ES-I3 (cell line): ENCODE results near the gene ZFP90.

Source experiments
- H3K36me3 ChIP-seq: 2 replicates; pipeline ENCODE4 v1.6.1; 2013; ENCODE audit warnings: mild to moderate bottlenecking, low read length, control low read depth, moderate library complexity; ENCODE audit not compliant: insufficient read depth
- H3K4me1 ChIP-seq: 2 replicates; pipeline ENCODE4 v1.6.1; 2013; ENCODE audit warnings: mild to moderate bottlenecking, control low read depth, low read length; ENCODE audit not compliant: insufficient read depth
- H3K9ac ChIP-seq: 2 replicates; pipeline ENCODE4 v1.6.1; 2013; ENCODE audit warnings: low read depth, mild to moderate bottlenecking, low read length, moderate library complexity
- H3K9me3 ChIP-seq: 2 replicates; pipeline ENCODE4 v1.6.1; 2013; ENCODE audit warnings: mild to moderate bottlenecking, low read length, moderate library complexity; ENCODE audit not compliant: control insufficient read depth, insufficient read depth

The ZFP90 gene

GRCh38 chr16:68590201-68590994 lies 51.3 kb downstream of the ZFP90 start:
- H3K4me1 ChIP-seq: peaks cover 2% of the 10 kb centered on the region; the same call in 1 of the 2 replicates
- H3K36me3 ChIP-seq: no peaks in the 10 kb centered on the region
- no peak overlapping the region for H3K9ac ChIP-seq
- no peaks in the 10 kb centered on the region for H3K9me3 ChIP-seq

DNA sequence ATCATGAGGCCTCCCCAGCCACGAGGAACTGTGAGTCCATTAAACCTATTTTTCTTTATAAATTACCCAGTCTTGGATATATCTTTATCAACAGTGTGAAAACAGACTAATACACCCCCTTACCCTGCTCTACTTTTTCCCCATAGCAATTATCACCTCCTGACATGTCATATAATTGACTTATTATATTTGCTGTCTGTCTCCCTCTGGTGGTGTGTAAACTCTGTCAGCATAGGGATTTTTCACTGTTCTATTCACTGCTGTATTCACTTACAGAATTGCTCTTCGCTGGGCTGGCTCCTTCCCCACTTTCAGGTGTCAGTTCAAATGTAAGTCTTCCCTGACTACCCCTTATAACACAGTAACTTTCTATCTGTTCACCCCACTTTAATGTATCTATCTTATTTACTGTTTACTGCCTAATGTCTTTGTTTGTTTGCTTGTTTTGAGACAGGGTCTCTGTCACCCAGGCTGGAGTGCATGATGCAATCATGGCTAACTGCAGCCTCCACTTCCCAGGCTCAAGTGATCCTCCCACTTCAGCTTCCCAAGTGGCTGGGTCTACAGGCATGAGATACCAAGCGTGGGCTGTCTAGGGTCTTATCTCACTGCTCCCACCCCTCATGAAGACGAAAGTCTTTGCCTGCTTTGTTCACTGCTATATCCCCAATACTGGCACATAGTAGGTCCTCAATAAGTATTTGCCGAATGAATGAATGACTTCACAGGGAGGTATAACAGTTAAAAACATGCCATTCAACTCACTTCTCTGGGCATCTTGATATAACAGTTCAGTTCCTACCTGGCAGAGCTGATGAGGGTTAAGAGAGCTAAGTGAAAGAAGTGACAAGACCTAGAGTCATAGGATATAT lies 53.6 kb downstream of the ZFP90 start:
- H3K9ac ChIP-seq: no peak overlapping the region

DNA sequence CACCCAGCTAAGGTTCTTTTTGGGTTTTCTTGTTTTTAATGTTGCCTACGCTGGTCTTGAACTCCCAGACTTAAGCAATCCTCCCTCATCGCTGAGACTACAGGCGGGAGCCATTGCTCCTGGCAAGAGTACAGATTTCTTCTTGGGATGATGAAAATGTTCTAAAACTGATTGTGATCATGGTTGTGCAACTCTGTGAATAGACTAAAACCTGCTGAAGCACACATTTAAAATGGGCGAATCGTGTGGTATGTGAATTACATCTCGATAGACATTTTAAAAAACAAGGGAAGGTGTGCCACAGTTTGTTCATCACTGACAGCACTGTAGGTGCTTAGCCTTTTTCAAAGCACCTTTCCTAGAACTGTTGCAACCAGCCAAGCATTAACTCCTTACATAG lies 57.2 kb downstream of the ZFP90 start:
- Histone ChIP-seq H3K4me1 (no peaks in the 10 kb centered on the region), H3K36me3 (no peaks in the 10 kb centered on the region), H3K9me3 (no peaks in the 10 kb centered on the region), H3K9ac (no peak overlapping the region)

More for the DNA sequence above, 53.6 kb downstream of the ZFP90 start:
- peaks cover 2% of the 10 kb centered on the region; the same call in 1 of the 2 replicates for H3K4me1 ChIP-seq
- H3K9me3 ChIP-seq: no peaks in the 10 kb centered on the region
- H3K36me3 ChIP-seq: no peaks in the 10 kb centered on the region

GRCh38 chr16:68599586-68599985 lies 60.5 kb downstream of the ZFP90 start:
- no peak overlapping the region for H3K9ac ChIP-seq
- H3K4me1 ChIP-seq: peaks cover 1% of the 10 kb centered on the region; the same call in 1 of the 2 replicates
- H3K36me3 ChIP-seq: no peaks in the 10 kb centered on the region
- no peaks in the 10 kb centered on the region; the same call in 1 of the 2 replicates for H3K9me3 ChIP-seq

GRCh38 chr16:68605746-68606145 lies 66.7 kb downstream of the ZFP90 start:
- H3K9ac ChIP-seq: no peak overlapping the region
- H3K4me1 ChIP-seq: peaks cover 6% of the 10 kb centered on the region
- no peaks in the 10 kb centered on the region; the same call in 1 of the 2 replicates for H3K9me3 ChIP-seq
- H3K36me3 ChIP-seq: no peaks in the 10 kb centered on the region

- no peak overlapping the region for H3K9ac ChIP-seq
- peaks cover 6% of the 10 kb centered on the region for H3K4me1 ChIP-seq
- no peaks in the 10 kb centered on the region for H3K9me3 ChIP-seq
- no peaks in the 10 kb centered on the region for H3K36me3 ChIP-seq
Measured at GRCh38 chr16:68607443-68607842, 68.4 kb downstream of the ZFP90 start.

DNA sequence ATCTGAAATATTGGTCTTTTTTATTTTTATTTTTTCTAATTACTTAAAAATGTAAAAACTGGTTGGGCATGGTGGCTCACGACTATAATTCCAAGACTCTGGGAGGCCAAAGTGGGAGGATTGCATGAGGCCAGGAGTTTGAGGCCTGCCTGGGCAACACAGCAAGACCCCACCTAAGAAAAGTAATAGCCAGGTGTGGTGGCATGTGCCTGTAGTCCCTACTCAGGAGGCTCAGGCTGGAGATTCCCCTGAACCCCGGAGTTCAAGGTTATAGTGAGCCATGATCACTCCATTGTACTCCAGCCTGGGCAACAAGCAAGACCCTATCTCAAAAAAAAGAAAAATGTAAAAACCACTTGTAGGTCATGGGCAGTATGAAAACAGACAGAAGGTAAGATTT lies 69.2 kb downstream of the ZFP90 start:
- peaks cover 6% of the 10 kb centered on the region for H3K4me1 ChIP-seq
- no peaks in the 10 kb centered on the region for H3K36me3 ChIP-seq
- H3K9me3 ChIP-seq: no peaks in the 10 kb centered on the region
- no peak overlapping the region for H3K9ac ChIP-seq

GRCh38 chr16:68612996-68613395 lies 73.9 kb downstream of the ZFP90 start:
- H3K4me1 ChIP-seq: no peaks in the 10 kb centered on the region
- H3K36me3 ChIP-seq: no peaks in the 10 kb centered on the region
- no peaks in the 10 kb centered on the region for H3K9me3 ChIP-seq
- no peak overlapping the region for H3K9ac ChIP-seq

GRCh38 chr16:68617734-68618133 lies 78.6 kb downstream of the ZFP90 start:
- Histone ChIP-seq H3K9ac (no peak overlapping the region), H3K9me3 (no peaks in the 10 kb centered on the region), H3K36me3 (no peaks in the 10 kb centered on the region), H3K4me1 (no peaks in the 10 kb centered on the region)
